HG02852 (cell line): Measurements from ENCODE around the gene JARID2.
"Not testable (repeated sequence)": the region's sequence is repeated elsewhere in the genome, so short reads cannot be mapped to it uniquely, and the experiment has no call there.

Source experiments
- ATAC-seq: cut with Tn5 transposase; IDR thresholded peaks from one replicate; pipeline ENCODE4 v1.9.1; 2021; ENCODE audit warnings: mild to moderate bottlenecking, moderate library complexity; ENCODE audit not compliant: unreplicated experiment

The JARID2 gene

DNA sequence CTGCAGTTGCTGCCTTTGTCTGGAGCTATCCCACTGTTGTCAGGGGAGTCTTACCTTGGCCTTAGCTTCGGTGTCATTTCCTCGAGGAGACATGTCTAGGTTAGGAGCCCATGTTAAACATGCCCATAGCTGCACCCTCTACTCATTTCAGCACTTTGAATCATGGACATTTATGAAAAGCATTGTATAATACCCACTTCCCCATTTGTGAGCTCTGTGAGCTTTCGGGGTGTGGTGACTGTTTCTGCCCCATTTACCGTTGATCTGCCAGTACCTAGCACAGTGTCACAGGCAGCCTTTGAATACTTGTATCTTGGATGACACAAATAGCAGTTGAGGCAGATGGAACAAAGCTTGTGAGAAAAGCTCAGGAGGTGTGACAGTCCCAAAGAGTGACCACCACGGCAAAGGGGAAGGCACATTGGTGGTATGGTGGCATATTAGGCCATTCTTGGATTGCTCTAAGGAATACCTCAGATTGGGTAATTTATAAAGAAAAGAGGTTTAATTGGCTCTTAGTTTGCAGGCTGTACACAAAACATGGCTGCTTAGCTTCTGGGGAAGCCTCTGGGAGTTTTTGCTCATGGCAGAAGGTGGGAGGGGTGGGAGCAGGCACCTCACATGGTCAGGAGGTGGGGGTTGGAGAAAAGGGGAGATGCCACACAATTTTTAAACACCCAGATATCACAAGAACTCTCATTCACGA is 42.0 kb downstream of the JARID2 start:
- peak; percentile 98 for ATAC-seq

DNA sequence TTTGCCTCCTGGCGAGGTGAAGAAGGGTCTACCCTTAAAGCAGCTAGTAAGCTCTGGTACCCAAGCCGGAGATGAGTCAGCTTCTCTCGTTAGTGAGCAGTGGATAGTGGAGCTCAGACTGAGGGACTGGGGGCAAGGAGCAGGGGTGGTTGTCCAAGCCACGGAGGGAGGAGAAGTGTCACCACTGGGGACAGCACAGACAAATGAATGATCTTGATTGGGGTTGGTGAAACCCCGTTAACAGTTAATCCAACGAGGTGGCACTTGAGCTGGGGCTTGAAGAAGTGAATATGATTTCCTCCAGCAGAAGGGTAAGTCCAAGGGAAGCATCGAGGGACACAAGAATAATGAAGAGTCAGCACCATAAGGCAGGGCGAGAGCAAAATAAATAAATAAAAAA is 43.0 kb downstream of the JARID2 start:
- ATAC-seq = no peak

DNA sequence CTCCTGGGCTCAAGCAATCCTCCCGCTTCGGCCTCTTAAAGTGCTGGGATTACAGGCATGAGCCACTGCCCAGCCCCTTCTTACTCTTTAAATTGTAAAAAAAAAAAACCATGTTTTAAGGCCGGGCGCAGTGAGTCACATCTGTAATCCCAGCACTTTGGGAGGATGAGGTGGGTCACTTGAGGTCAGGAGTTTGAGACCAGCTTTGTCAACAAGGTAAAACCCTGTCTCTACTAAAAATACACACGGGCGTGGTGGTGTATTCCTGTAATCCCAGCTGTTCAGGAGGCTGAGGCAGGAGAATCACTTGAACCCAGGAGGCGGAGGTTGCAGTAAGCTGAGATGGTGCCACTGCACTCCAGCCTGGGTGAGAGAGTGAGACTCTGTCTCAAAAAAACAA is 43.6 kb downstream of the JARID2 start:
- ATAC-seq = not testable (repeated sequence)

DNA sequence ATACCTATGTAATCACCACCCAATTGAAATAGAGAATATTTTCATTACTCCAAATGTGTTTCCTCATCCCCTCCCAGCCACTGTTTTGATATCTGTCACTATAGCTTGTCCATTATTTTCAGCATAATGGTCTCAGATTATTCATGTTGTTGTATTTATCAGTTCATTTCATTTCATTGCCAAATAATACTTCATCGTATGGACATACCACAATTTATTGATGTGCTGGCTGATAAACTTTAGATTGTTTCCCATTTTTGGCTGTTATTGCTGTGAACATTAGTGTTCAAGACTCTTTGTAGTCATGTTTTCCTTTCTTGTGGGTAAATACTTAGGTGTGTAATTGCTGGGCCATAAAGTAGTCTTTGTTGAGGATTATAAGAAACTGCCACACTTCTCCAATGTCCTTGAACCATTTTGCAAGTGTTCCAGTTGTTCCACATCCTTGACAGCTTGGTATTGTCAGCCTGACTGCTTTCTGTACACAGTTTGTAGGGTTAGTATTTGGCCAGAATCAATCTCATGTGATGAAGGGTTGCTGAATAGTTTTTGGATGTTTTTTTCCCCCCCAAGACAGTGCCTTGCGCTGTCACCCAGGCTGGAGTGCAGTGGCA is 44.3 kb downstream of the JARID2 start:
- no peak for ATAC-seq

DNA sequence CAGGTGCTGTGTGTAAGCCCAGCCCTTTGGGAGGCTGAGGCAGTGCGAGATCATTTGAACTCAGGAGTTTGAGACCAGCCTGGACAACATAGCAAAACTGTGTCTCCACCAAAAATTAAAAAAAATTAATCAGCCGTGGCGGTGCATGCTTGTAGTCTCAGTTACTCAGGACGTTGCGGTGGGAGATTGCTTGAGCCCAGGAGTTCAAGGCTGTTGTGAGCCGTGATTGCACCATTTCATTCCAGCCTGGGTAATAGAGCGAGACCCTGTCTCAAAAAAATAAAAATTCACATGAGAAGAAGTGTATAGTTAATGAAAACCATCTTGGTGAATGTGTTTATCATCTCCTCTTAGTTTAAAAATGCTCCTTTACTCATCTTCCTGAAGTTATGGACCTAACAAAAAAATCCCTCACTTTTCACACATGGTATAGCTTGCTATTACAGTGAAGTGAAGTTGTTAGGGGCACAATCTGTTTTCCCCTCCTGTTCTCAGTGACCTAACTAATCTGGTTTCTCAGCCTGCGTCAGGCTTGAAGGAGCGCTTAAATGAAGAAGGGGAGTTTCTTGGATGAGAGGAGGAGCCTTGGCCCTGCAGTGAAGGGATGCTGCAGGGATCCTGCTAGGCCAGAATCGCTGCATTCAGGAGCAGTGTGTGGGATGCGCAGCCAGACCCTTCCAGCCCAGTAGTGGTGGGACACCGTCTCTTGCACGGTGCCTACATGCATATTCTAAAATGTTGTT is 45.3 kb downstream of the JARID2 start:
- ATAC-seq = no peak

DNA sequence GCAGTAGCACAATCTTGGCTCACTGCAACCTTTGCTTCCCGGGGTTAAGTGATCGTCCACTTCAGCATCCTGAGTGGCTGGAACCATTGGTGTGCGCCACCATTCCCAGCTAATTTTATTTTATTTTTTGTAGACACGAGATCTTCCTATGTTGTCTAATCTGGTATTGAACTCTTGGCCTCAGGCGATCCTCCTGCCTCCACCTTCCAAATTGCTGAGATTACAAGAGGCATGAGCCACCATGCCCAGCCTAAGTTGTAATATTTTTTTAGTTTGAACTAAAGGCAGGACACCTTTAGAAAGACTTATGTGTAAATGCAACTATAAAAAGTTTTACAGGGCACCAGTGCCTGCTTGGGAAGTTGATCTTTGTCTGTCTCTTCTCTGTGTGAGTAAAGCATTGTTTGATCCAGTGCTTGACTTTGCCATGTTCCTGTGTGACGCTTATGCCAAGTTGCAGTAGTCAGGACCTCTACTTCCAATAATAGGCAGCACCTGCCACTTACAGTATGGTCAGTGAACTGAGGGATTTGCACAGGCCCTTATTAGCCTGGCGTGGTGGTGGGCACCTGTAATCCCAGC is 46.9 kb downstream of the JARID2 start:
- no peak for ATAC-seq

DNA sequence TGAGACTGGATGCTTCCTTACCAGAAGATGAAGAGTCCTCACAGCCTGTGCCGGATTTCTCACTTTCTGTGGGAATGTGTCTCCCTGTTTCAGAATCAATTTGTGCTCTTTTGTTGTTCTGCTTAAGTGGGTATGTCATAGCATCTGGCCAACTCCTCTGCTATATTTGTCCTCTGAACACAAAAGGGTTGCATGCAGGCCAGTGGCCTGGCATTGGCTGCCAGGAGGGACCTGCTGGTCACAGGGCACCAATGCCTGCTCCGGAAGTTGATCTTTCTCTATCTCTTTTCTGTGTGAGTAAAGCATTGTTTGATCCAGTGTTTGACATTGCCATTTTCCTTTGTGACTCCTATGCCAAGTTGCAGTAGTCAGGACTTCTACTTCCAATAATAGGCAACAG is 47.8 kb downstream of the JARID2 start:
- no peak for ATAC-seq

DNA sequence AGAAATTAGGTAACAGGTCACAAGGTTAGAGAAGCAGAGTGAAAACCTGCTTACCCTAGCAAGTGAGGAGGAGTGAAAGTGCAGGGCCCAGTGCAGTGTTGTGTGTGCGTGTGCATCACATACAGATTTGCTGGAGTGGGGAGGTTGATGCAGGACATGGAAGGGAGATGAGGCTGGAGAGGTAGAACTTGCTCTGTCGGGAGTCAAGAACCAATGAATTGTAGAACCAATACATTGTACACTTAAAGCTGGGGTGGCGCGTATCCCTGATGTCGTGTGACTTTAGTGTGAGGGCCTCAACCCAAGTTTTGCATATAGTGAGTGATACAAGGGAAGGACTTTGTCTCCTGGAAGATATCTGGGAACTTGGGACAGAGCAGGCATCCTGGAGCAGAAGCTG is 48.6 kb downstream of the JARID2 start:
- no peak for ATAC-seq

DNA sequence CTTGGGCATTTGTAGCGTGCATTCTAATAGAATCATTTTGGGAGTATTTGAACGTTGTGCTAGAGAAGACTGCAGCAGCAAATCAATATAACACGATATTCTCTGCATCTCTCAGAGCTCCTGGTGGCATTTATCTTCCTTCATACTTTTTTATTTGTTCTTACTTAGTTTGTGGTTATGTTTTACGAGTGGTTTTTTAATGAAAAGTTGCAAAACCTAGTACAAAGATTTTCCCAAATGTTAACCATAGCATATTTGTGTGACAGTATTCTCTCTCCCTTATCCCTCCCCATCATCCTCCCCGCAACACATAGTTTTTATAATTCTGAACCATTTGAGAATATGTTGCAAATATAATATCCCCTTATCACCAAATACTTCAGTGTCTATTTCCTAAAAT is 50.4 kb downstream of the JARID2 start:
- ATAC-seq = no peak

DNA sequence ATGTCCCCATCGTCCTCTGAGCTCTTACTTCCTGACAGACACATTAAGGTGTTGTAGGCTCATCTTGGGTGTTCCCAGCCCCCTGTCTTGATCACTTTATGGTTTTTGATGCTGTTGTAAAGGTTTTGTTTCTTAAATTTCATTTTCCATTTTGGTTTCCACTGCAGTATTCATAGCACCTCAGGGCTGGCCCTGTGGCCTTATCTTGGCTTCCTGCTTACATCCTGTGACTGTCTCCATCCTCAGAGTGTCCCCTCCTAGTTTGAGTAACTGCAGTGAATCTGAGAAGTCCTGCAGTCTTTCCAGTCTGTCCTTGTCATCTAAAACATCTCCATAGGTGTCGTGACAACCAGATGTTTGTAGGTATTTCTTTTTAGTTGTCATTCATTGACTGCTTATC is 50.9 kb downstream of the JARID2 start:
- ATAC-seq = peak; percentile 55

DNA sequence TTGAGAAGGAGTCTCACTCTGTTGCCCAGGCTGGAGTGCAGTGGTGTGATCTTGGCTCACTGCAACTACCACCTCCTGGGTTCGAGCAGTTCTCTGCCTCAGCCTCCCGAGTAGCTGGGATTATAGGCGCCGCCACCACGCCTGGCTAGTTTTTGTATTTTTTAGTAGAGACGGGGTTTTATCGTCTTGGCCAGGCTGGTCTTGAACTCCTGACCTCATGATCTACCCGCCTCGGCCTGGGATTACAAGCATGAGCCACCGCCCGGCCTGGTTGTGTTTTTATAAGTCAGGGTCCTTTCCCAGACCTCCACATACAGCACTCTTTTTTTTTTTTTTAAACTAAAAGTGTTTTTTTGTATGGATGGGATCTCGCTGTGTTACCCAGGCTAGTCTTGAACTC is 51.3 kb downstream of the JARID2 start:
- not testable (repeated sequence) for ATAC-seq

DNA sequence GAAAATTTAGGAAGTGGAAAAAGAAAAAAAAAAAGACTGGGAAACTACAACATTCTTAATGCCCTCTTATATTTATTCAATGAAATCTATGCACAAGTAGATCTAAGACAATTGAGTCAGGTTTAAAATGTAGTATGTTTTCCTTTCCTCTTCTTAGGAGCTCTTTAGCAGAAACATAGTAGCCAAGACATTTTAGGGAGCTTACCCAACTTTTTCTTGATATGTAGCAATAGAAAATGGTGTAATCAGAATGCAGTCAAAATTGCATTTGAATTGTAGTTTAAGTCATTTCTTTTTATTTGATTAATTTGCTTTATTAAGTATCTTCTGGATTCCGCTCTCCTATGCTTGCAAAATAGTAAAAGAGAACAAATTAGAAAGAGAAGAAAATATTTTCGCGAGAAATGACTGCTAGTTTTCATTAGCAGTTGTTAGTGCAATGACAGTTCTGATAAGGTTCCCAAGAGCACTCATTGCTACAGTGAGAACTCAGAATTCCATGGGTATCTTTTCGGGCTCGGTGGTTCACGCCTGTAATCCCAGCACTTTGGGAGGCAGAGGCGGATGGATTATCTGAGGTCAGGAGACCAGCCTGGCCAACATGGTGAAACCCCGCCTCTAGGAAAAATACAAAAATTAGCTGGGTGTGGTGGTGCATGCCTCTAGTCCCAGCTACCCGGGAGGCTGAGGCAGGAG is 52.2 kb downstream of the JARID2 start:
- ATAC-seq = no peak

DNA sequence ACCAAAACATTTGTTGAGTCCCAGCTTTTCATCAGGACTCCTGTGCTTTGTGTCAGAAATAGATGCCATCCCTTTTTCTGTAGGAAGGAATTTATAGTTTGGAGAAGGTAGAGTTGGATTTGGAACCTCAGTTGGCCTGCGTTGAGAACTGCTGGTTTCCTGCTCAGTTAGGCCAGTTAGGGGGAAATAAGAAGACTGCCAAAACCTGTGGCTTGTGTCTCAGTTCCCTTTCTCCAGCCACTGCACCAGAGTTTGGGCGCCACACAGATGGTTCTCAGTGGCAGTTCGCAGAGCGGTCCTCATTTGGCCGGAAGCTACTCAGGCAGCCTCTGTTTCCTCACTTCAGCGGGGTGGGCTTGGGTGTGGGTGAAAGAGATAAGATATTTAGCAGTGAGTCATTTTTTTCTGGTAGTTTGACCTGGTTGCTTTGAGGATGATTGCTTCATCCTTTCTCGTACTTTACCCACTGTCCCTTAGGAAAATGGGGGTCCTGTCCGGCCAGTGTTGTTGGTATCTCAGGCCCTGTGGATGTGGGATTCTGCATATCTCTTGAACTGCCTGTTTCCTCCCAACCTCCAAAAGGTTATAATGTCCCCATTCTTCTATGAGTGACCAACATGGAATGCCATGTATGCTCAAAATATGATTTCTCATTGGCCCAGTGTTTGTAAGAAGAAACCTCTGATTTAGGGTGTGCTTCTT is 53.7 kb downstream of the JARID2 start:
- ATAC-seq = peak; percentile 77

DNA sequence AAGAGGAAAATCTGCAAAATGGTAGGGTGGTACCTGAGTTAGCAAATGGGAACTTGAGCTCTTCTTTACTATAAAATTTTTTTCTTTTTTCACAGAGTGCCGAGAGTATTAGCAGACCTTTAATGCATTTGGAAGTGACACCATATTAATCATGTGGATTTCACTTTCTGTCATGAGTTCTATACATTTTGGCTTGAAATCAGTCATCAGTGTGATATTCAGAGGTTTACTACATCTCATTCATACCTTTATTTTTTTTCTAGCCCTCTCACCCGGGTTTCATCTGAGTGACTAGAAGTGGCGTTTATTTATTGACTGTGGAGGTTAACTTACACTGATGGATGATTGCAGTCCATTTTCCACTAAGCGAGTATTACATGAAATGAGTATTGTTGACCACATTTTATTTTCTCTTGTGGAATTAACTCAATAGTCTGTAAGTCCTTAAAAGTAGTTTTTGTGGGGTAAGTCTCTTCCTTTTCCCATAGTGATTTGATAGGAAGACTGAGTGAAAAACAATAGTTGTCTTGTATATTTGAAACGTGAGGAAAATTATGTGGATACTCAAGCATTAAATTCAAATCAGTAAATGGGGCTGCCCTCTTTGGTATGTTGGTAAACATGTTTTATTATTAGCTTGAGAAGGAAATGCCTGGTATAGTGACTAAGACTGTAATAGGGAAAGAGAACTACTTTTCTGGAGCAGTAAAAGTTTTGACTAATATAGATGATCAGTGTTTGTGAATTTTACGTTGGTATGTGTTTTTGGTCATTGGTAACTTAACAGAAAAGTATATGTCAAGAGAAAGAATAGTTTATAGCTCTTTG is 55.5 kb downstream of the JARID2 start:
- no peak for ATAC-seq

DNA sequence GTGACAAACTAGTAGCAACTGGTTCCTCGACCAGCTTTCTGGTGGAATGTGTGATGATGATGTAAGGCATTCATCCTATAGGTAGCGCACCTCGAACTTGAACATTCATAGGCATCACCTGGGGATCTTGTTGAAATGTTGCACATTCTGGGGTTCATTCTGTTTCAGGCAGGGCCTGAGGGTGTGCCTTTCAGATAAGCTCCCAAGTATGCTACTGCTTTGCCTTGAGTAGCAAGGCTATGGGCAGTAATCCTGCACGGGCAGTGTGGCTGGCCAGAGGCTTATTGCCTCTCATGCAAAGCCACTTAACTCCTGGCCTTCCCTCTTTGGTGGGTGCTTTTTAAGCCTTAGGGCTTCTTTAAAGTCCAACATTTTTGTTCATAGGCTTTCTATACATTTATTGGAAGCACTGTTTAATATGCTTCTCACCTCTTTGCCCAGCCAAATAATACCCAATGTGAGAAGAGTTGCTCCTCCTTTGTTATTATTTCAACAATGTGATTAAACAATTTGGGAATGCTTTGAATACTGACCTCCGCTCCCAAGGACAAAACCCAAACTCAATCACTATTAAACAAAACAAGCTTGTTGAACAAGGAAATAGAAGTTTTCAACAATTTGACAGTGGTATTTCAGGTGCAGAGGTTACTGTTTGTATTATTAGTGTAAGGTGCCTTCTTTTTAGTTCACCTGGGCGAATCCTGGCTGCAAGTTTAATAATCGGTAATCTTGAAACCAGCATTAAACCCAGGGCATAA is 57.5 kb downstream of the JARID2 start:
- ATAC-seq = no peak

DNA sequence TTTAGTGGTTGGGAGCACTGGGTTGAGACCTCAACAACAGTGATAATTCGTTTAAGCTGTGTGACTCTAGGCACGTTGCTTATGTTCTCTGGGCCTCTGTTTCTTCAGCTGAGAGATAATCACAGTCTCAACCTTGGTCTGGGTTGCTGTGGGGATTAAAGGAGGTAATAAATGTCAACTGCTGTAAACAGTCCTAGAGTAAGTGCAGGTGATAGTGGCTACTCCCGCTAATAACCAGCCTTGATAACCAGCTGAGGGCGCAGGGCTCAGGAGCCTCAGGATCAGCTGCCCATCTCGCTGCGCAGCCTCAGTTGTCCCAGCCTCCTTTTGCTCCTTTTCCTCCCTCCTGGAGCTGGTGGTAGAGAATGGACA is 58.0 kb downstream of the JARID2 start:
- no peak for ATAC-seq

DNA sequence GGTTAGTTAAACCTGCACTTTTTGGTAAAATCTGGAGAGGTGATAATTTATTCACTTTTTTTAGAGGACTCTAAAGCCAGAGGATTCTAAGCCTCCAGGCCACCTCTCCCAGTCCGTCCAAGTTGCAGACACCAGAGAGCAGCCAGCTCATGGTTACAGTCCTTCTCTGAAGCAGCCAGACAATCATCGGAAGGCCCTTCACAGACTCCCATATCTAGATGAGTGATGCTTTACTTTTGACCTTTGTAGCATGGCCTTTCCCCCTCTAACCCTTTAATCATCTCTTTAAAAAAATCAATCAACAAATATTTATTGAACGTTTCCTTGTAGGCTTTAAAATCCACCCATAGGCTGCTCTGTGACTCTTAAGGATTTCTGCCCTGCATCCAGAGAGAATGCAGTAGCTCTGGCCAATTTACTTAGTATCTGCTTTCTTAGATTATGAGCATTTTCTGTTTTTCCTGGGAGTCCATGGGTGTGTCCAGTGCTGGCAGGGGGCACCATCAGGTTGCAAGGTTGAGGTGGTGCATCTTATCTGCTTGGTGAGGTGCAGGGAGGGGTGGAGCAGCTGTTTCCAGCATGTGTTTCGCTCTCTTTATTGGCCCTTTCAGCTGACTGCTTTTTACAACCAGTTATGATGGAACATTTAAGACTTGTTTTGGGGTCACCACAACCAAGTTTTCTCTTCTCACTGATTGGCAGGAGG is 58.6 kb downstream of the JARID2 start:
- no peak for ATAC-seq

DNA sequence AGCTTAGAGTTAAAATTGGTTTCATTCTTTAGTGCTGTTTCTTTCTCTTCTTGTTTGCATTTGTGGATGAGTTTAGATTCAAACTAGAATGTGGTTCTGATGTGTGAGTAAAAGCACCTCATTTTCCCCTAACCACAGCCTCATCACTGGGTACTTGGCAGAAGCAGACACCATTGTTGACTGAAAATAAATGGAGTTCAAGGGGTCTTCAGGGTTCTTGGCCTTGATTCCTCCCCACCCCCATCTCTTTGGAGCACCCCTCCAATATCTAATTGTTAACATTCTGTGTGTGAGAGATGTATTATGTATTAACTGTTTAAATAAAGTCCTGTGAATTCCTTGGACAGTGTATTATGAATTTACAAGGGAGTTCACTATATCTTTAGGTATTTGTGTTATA is 59.6 kb downstream of the JARID2 start:
- ATAC-seq = peak; percentile 62
